Activated naive CD4-positive, alpha-beta T cell (primary cell): Measurements from ENCODE around the gene OR6K6.

Experiments
- DNase-seq, 4 experiments: peaks; one replicate each; lab custom pipeline; 2025; lab: John Stamatoyannopoulos, UW

The OR6K6 gene

DNA sequence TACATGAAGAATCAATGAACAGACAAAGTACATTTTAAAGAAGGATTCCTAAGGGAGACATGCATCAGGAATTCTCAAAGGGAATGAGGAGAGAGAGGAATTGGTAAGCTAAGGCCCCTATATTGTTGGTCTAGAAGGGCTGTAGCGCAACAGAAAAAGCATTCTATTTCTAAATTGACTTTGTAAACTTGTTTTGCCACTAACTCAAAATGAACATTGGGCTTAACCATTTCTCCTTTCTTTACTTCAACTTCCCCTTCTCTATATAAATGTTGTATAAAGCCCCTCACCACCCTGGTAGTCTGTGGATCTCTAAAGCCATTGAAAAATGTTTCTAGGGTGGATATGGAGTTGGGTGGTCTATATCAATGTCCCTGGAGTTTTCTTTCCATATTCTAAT, 46.9 kb downstream of the OR6K6 start:
- DNase-seq = no peak

DNA sequence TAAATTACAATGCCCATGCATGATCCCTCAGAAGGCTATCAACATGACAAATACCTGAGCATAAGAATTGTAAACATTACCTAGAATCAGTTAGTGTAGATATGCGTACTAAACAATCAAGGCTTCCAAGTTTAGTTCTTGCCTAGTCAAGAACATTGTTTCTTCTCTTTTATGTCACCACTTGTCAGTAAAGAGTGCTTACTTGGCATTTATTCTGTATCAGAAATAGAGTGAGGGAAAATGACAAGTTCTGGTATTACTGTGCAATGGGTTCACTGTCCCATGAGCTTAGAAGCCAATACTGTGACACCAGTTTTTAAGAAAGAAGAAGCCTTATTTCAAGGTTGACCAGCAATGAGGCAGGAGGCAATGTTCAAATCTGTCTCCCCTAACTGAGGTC, 49.2 kb downstream of the OR6K6 start:
- no peak for DNase-seq
